Smooth muscle cell (in vitro differentiated cells): Measurements from ENCODE around the gene ZSWIM7. TPM values are rescaled to one million over a fixed set of nuclear protein-coding genes. Genes with fewer than 3 reads are reported as not detected.

Experiments used
- DNase-seq: peaks from one replicate; lab custom pipeline; 2025; ENCODE audit not compliant: unreplicated experiment; lab: John Stamatoyannopoulos, UW
- H2AFZ ChIP-seq: fragments of 200-600 bp; sonication (generic); 2 replicates; pipeline ENCODE4 v1.6.0; 2016; ENCODE audit warnings: antibody characterized with exemption, low read depth, mild to moderate bottlenecking
- H3F3A ChIP-seq: fragments of 200-600 bp; sonication (generic); 2 replicates; pipeline ENCODE4 v1.6.0; 2017; ENCODE audit warnings: antibody characterized with exemption, low read depth
- H3K27ac ChIP-seq: fragments of 200-600 bp; sonication (generic); 2 replicates; pipeline ENCODE4 v1.5.1; 2016; ENCODE audit warnings: low read depth, mild to moderate bottlenecking
- H3K27me3 ChIP-seq: fragments of 200-600 bp; sonication (generic); 2 replicates; pipeline ENCODE4 v1.6.1; 2016; ENCODE audit warnings: low read depth, mild to moderate bottlenecking
- H3K36me3 ChIP-seq: fragments of 200-600 bp; sonication (generic); 2 replicates; pipeline ENCODE4 v1.5.1; 2016; ENCODE audit warnings: low read depth
- H3K4me1 ChIP-seq: fragments of 200-600 bp; sonication (generic); 2 replicates; pipeline ENCODE4 v1.5.1; 2016; ENCODE audit warnings: low read depth
- H3K4me2 ChIP-seq: fragments of 200-600 bp; sonication (generic); 2 replicates; pipeline ENCODE4 v1.6.0; 2016; ENCODE audit warnings: mild to moderate bottlenecking
- H3K4me3 ChIP-seq: fragments of 200-600 bp; sonication (generic); 2 replicates; pipeline ENCODE4 v1.5.1; 2016; ENCODE audit warnings: mild to moderate bottlenecking
- H3K79me2 ChIP-seq: fragments of 200-600 bp; sonication (generic); 2 replicates; pipeline ENCODE4 v1.6.0; 2016; ENCODE audit warnings: low read depth, mild to moderate bottlenecking
- H3K9ac ChIP-seq: fragments of 200-600 bp; sonication (generic); 2 replicates; pipeline ENCODE4 v1.6.0; 2016; ENCODE audit warnings: low read depth
- H3K9me3 ChIP-seq: fragments of 200-600 bp; sonication (generic); replicated peaks from 2 replicates; pipeline ENCODE4 v1.5.1; 2016; ENCODE audit warnings: low read depth
- H4K20me1 ChIP-seq: fragments of 200-600 bp; sonication (generic); 2 replicates; pipeline ENCODE4 v1.6.0; 2016; ENCODE audit warnings: low read depth
- WGBS: methylation state at CpG from one replicate; pipeline ENCODE4 v1.1.7; 2016; ENCODE audit warnings: low lambda C conversion rate; 5-methylcytosine and 5-hydroxymethylcytosine counted together
- polyA plus RNA-seq: library from polyadenylated mRNA; unstranded; fragments of >200 nt; fragmentation: Nextera tagmentation; extraction: Ambion mirVana; gene quantifications from 2 replicates; pipeline ENCODE4 v1.2.1, GENCODE V29; 2016
- total RNA-seq: library from RNA; depleted of rRNA; stranded (reverse); fragments of >200 nt; gene quantifications from 2 replicates; pipeline ENCODE4 v1.2.3, GENCODE V29; 2014
- TF ChIP-seq, protein P1 (sequence below): fragments of 200-600 bp; sonication (generic); IDR thresholded peaks from 2 replicates; pipeline ENCODE4 v1.5.1; 2017; ENCODE audit warnings: borderline replicate concordance, mild to moderate bottlenecking, antibody characterized with exemption; ENCODE audit not compliant: insufficient read depth, poor library complexity, severe bottlenecking

The ZSWIM7 gene
- total and polyA plus RNA-seq, 2 experiments from 2014 or later: 11.7 to 23.6 TPM

GRCh38 chr17:16033729-16034349, 34.3 kb upstream of the ZSWIM7 start:
- no peaks in the 10 kb centered on the region for H3K9me3 ChIP-seq
- H3K36me3 ChIP-seq: peaks cover 23% of the 10 kb centered on the region
- H3K4me3 ChIP-seq: no peak overlapping the region
- no peaks in the 10 kb centered on the region for H4K20me1 ChIP-seq
- peaks cover 10% of the 10 kb centered on the region for H3F3A ChIP-seq
- H3K27ac ChIP-seq: no peak overlapping the region
- TF ChIP-seq, protein P1, sequence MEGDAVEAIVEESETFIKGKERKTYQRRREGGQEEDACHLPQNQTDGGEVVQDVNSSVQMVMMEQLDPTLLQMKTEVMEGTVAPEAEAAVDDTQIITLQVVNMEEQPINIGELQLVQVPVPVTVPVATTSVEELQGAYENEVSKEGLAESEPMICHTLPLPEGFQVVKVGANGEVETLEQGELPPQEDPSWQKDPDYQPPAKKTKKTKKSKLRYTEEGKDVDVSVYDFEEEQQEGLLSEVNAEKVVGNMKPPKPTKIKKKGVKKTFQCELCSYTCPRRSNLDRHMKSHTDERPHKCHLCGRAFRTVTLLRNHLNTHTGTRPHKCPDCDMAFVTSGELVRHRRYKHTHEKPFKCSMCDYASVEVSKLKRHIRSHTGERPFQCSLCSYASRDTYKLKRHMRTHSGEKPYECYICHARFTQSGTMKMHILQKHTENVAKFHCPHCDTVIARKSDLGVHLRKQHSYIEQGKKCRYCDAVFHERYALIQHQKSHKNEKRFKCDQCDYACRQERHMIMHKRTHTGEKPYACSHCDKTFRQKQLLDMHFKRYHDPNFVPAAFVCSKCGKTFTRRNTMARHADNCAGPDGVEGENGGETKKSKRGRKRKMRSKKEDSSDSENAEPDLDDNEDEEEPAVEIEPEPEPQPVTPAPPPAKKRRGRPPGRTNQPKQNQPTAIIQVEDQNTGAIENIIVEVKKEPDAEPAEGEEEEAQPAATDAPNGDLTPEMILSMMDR: no peak
- no peak for DNase-seq
- H2AFZ ChIP-seq: no peak overlapping the region
- no peak overlapping the region for H3K4me2 ChIP-seq
- H3K27me3 ChIP-seq: no peaks in the 10 kb centered on the region
- no peaks in the 10 kb centered on the region for H3K4me1 ChIP-seq
- no peak overlapping the region for H3K9ac ChIP-seq
- no peaks in the 10 kb centered on the region for H3K79me2 ChIP-seq
- 98% methylated on average over 7 of the region's 7 CpGs for WGBS

DNA sequence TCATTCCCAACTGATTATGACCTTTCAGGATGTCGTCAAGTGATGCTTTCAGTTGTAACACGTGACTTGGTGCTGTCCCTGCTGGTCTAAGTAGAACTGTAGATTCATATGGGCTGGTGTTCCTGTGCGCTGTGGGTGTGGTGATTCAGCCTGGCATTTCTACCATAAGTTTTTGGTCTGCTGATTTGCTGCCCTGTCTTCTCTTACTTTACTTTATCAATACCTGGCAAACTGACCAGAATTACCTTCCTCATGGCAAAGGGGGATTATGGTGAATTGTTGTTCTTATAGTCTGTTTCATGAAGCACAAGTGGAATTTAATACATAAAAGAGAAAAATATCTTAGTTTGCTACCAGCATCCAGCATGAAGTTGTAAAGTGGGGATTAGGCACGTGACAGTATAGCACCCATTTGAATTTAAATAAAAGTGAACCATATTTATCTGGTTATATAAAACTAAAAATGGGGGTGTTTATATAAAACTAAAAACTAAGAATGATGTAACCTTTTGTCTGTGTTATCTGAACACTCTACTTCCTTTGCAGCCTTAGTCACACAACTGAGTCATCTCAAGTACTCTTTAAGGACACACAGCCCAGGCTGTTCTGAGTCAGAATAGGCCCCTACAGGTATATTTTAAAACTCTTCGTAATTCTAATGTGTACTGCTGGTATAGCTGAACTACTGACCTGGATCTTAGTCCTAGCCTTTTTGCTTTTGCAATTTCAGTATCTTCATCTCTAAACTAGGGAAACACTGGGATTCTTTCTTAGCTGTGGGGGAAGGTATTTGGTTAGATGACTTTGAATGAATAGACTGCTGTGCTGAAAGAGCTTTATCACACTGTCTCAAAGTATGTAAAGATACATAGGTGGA, 28.4 kb upstream of the ZSWIM7 start:
- peaks cover 7% of the 10 kb centered on the region for H4K20me1 ChIP-seq
- H3K4me1 ChIP-seq: peaks cover 4% of the 10 kb centered on the region
- peak overlapping the region; percentile 92 for H3K9ac ChIP-seq
- H3K27me3 ChIP-seq: no peaks in the 10 kb centered on the region
- WGBS: 56% methylated on average over 5 of the region's 5 CpGs
- peak overlapping the region; percentile 68 for H3K4me2 ChIP-seq
- no peaks in the 10 kb centered on the region for H3K79me2 ChIP-seq
- DNase-seq: no peak
- no peak overlapping the region for H3K4me3 ChIP-seq
- TF ChIP-seq, protein P1: no peak
- peaks cover 24% of the 10 kb centered on the region for H3K36me3 ChIP-seq
- H3K9me3 ChIP-seq: no peaks in the 10 kb centered on the region
- H2AFZ ChIP-seq: no peak overlapping the region
- H3K27ac ChIP-seq: peak overlapping the region; percentile 99
- peaks cover 24% of the 10 kb centered on the region for H3F3A ChIP-seq

GRCh38 chr17:16026895-16027294, 27.4 kb upstream of the ZSWIM7 start:
- peaks cover 26% of the 10 kb centered on the region for H3F3A ChIP-seq
- H3K27ac ChIP-seq: peak overlapping the region; percentile 99
- WGBS: 92% methylated on average over 5 of the region's 5 CpGs
- peaks cover 24% of the 10 kb centered on the region for H3K36me3 ChIP-seq
- H3K79me2 ChIP-seq: no peaks in the 10 kb centered on the region
- no peak overlapping the region for H3K9ac ChIP-seq
- peaks cover 9% of the 10 kb centered on the region for H4K20me1 ChIP-seq
- H2AFZ ChIP-seq: no peak overlapping the region
- peaks cover 4% of the 10 kb centered on the region for H3K4me1 ChIP-seq
- H3K4me2 ChIP-seq: no peak overlapping the region
- H3K4me3 ChIP-seq: no peak overlapping the region
- TF ChIP-seq, protein P1: no peak
- H3K27me3 ChIP-seq: no peaks in the 10 kb centered on the region
- no peak for DNase-seq
- H3K9me3 ChIP-seq: no peaks in the 10 kb centered on the region
